HepG2 (cell line): Measurements from ENCODE around the gene SPRED2.

ENCODE experiments used
- MYC ChIP-seq: sonication (generic); formaldehyde crosslinking; IDR thresholded peaks from 2 replicates; pipeline ENCODE4 v1.9.0; 2021; ENCODE audit warnings: missing genetic modification reagents, borderline replicate concordance
- NKX3-1 ChIP-seq: sonication (generic); formaldehyde crosslinking; IDR thresholded peaks from 2 replicates; pipeline ENCODE4 v1.5.0; 2020; ENCODE audit warnings: missing genetic modification reagents
- TF ChIP-seq, protein P1 (sequence below): sonication (generic); formaldehyde crosslinking; IDR thresholded peaks from 2 replicates; pipeline ENCODE4 v1.4.0; 2020; ENCODE audit warnings: mild to moderate bottlenecking, missing genetic modification reagents
- TF ChIP-seq, protein P2 (sequence below): sonication (generic); formaldehyde crosslinking; IDR thresholded peaks from 2 replicates; pipeline ENCODE4 v1.8.0; 2022; ENCODE audit warnings: mild to moderate bottlenecking, missing genetic modification reagents, borderline replicate concordance

DNA sequence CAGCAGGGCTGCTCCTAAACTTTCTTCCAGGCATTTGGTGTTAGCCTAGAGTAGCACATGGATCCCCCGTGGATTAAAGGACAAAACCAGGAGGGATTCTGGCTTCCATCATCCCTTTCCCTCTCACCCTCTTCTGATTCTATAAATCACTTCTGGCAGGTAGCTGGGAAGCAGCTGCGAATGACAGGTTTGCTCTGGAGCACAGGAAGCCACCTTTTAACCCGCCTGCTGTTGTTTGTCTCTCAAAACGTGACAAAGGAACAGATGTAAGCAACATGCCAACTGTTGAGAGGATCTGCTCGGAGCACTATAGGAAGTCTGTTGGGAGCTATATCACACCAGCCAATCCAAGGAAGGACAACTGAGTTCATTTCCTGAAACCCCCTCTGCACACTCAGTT lies 102.9 kb downstream of the SPRED2 start:
- no peak for TF ChIP-seq NKX3-1
- no peak for TF ChIP-seq MYC (CRISPR knock-in tag)
- TF ChIP-seq, protein P1, sequence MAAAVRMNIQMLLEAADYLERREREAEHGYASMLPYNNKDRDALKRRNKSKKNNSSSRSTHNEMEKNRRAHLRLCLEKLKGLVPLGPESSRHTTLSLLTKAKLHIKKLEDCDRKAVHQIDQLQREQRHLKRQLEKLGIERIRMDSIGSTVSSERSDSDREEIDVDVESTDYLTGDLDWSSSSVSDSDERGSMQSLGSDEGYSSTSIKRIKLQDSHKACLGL, result no peak
- TF ChIP-seq, protein P2, sequence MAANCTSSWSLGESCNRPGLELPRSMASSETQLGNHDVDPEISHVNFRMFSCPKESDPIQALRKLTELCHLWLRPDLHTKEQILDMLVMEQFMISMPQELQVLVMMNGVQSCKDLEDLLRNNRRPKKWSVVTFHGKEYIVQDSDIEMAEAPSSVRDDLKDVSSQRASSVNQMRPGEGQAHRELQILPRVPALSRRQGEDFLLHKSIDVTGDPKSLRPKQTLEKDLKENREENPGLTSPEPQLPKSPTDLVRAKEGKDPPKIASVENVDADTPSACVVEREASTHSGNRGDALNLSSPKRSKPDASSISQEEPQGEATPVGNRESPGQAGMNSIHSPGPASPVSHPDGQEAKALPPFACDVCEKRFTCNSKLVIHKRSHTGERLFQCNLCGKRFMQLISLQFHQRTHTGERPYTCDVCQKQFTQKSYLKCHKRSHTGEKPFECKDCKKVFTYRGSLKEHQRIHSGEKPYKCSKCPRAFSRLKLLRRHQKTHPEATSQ (CRISPR knock-in tag), result no peak
